ENCODE data around the gene LTF. TPM values are rescaled to one million over a fixed set of nuclear protein-coding genes. Genes with fewer than 3 reads are reported as not detected.

The LTF gene
- total RNA-seq, 4 donors from 2014 or later, result 0.14 to 3.3 TPM; not detected in 2

DNA sequence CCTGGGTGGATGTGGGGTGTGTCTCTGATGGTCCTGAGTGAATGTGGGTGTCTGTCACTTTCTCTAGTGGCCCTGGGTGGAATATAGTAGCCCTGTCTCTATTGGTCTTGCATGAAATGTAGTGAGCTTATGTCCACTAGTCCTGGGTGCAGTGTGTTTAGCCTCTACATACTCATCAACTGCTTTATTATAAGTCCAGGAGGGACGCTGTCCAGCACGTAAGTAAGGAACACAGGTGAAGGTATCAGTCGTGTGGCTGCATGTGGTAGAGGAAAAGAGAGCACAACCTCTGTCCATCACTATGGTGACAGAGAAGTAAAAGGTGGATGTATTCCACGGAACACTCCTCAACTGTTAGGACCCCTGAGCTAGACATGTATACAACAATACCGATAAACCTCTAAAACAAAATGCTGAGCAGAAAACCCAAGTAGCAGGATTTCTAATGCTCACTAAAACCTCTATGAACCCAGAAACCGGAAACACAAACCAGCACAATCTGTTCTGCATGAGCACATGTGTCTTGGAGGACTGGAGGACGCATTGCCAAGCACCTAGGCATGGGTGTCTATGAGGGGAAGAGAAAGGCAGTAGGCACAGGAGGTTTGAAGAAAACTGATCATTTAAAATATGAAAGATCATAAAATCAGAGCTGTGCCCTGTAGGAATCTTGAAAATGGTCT is 11.0 kb downstream of the LTF start:
- H3K36me3 ChIP-seq, result no peaks in the 10 kb centered on the region
- intact Hi-C loops (cut with DNase I; ENCODE audit: low total_unique reads), result no loop called here
- no peak for DNase-seq
- H3K27ac ChIP-seq, result no peak overlapping the region
- TF ChIP-seq EP300 (IDR thresholded peaks at IDR 0.05; ENCODE audit: low read depth) (no peak), POLR2AphosphoS5 (IDR thresholded peaks at IDR 0.05) (no peak), POLR2A (IDR thresholded peaks at IDR 0.05) (no peak)
- TF ChIP-seq, protein P1, sequence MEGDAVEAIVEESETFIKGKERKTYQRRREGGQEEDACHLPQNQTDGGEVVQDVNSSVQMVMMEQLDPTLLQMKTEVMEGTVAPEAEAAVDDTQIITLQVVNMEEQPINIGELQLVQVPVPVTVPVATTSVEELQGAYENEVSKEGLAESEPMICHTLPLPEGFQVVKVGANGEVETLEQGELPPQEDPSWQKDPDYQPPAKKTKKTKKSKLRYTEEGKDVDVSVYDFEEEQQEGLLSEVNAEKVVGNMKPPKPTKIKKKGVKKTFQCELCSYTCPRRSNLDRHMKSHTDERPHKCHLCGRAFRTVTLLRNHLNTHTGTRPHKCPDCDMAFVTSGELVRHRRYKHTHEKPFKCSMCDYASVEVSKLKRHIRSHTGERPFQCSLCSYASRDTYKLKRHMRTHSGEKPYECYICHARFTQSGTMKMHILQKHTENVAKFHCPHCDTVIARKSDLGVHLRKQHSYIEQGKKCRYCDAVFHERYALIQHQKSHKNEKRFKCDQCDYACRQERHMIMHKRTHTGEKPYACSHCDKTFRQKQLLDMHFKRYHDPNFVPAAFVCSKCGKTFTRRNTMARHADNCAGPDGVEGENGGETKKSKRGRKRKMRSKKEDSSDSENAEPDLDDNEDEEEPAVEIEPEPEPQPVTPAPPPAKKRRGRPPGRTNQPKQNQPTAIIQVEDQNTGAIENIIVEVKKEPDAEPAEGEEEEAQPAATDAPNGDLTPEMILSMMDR (IDR thresholded peaks at IDR 0.05), result no peak
- no peaks in the 10 kb centered on the region for H3K9me3 ChIP-seq
- 82 to 90% methylated on average over 5 to 6 of the region's 7 CpGs for WGBS, 2 donors (ENCODE audit: low coverage in 1 of 2)
- no peak overlapping the region for H3K4me3 ChIP-seq
- H3K27me3 ChIP-seq, result no peaks in the 10 kb centered on the region
- in situ Hi-C loops (cut with MboI; ENCODE audit: low pct_ligation_motif_present in 1 of 4, low pct_unique_long_range_greater_than_20kb in 1 of 4, low sequenced_read_pairs in 3 of 4), result no loop called here
- no peaks in the 10 kb centered on the region for H3K4me1 ChIP-seq

DNA sequence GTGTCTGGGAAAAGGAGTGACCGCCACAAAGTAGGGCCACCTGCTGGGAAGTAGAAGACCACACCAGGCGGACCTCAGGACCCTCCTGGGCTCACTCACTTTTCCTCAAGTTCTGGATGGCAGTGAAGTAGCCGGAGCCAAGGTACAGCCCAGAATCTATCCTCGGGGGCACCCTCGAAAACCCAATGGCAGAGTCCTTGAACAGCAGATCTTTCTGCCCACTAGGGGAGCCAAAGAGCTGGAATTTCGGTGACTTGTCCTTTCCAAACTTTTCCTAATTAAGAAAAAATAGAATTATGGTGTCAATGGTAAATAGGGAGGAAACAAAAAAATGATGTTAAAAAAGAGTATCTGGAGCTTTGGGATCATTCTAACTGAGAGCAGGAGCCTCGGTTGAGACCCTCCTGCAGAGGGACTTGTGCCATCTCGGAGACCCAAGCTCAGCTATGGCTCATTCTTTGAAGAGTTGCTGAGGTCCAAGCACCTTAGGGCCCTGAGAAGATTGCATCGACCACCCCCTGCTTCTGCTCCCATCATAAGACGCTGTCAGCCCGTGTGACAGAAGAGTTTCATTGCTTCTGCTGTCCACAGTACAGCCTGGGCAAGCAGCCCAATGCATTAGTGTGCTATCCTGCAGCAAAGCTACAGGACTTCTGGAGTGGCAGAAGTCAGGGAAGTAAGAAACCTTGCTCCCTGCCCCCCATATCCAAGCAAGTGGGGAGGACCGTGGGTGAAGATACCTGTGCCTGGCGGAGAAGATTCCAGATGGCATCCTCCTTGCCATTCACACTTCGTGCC is 14.8 kb downstream of the LTF start:
- H3K4me3 ChIP-seq, result no peak overlapping the region
- H3K27ac ChIP-seq, result no peak overlapping the region
- 74 to 76% methylated on average over 3 to 14 of the region's 14 CpGs for WGBS, 2 donors (ENCODE audit: low coverage in 1 of 2)
- H3K4me1 ChIP-seq, result no peaks in the 10 kb centered on the region
- DNase-seq, result no peak
- in situ Hi-C loops (cut with MboI; ENCODE audit: low pct_ligation_motif_present in 1 of 4, low pct_unique_long_range_greater_than_20kb in 1 of 4, low sequenced_read_pairs in 3 of 4) (loop anchor here in 2 of 4 donors (10.0 to 25.0 kb wide), 2 partner anchors 365 to 688 kb away; no protein-coding TSS in a partner anchor), intact Hi-C loops (cut with DNase I; ENCODE audit: low total_unique reads) (no loop called here)
- TF ChIP-seq, protein P1 (IDR thresholded peaks at IDR 0.05), result peak; percentile 29 to 58 (median 48)
- no peak for TF ChIP-seq POLR2AphosphoS5 (IDR thresholded peaks at IDR 0.05)
- no peaks in the 10 kb centered on the region for H3K36me3 ChIP-seq
- no peaks in the 10 kb centered on the region for H3K9me3 ChIP-seq
- no peaks in the 10 kb centered on the region for H3K27me3 ChIP-seq

DNA sequence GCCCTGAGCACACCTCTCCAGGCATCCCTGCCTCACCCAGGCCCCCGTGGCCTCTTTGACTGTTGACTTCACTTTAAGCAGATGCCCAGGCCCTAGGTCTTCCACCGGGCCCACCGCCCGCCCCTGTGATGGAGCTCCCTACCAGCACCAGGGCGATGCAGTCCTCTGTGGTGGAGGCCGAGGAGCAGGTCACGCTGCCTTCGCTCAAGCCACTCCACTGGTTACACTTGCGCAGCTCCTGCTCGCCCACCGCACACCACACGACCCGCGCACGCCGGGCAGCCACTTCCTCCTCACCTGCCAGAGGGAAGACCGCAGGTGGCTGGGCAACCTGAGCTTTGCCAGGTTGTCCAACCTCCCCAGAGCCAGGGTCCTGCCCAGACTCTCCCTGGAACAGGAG is 16.0 kb downstream of the LTF start:
- Histone ChIP-seq H3K36me3 (no peaks in the 10 kb centered on the region), H3K4me3 (no peak overlapping the region), H3K9me3 (no peaks in the 10 kb centered on the region), H3K4me1 (no peaks in the 10 kb centered on the region), H3K27ac (no peak overlapping the region), H3K27me3 (no peaks in the 10 kb centered on the region)
- in situ Hi-C loops (cut with MboI; ENCODE audit: low pct_ligation_motif_present in 1 of 4, low pct_unique_long_range_greater_than_20kb in 1 of 4, low sequenced_read_pairs in 3 of 4) (loop anchor here in 2 of 4 donors (10.0 to 25.0 kb wide), 2 partner anchors 364 to 686 kb away; no protein-coding TSS in a partner anchor), intact Hi-C loops (cut with DNase I; ENCODE audit: low total_unique reads) (no loop called here)
- TF ChIP-seq POLR2AphosphoS5 (IDR thresholded peaks at IDR 0.05) (no peak), EP300 (IDR thresholded peaks at IDR 0.05; ENCODE audit: low read depth) (no peak), POLR2A (IDR thresholded peaks at IDR 0.05) (no peak)
- TF ChIP-seq, protein P1 (IDR thresholded peaks at IDR 0.05), result no peak
- DNase-seq, result no peak
- 86% methylated on average over 17 of the region's 17 CpGs; no CpG with 5 or more reads in 1 of the 2 donors for WGBS, 2 donors (ENCODE audit: low coverage in 1 of 2)

DNA sequence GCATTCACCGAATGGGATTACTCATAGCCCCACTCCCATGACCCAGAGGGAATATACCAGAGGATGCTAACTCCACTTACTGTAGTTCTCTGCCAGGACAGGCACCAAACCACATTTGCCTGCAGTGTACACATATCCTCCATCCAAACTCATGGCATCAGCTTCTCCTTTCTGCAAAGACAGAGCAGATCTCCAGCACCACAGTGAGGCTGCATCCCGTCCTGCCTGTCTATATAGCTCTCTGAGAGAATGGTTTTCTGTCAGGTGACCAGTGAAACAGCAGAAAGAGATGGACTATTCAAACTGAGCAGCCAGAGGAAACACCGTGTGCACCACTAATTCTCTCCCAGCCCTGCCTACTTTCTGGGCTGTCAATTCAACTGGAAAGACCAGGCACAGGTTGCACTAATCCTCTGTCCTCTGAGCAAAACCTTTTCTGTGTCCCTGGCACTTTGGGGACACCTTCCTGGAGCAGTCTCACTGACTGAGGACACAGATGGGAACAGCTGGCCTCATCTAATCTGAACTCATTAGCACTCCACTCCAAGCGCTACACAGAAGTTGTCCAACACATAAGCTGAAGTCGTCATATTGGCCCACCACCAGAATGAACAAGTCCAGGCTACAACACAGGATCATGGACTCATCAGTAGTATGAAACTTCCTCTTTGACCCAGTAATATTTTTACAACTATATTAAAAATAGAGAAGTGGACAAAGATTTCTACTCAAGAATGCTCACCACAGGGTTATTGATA is 17.3 kb downstream of the LTF start:
- no peak for DNase-seq
- peaks cover 0 to 6% (median 2%) of the 10 kb centered on the region in 4 donors for H3K4me1 ChIP-seq
- no peaks in the 10 kb centered on the region for H3K9me3 ChIP-seq
- 71 to 86% methylated on average over 1 to 5 of the region's 5 CpGs for WGBS, 2 donors (ENCODE audit: low coverage in 1 of 2)
- TF ChIP-seq POLR2A (IDR thresholded peaks at IDR 0.05), result no peak
- TF ChIP-seq, protein P1 (IDR thresholded peaks at IDR 0.05), result no peak
- TF ChIP-seq POLR2AphosphoS5 (IDR thresholded peaks at IDR 0.05), result no peak
- TF ChIP-seq EP300 (IDR thresholded peaks at IDR 0.05; ENCODE audit: low read depth), result no peak
- no peak overlapping the region for H3K27ac ChIP-seq
- intact Hi-C loops (cut with DNase I; ENCODE audit: low total_unique reads) (no loop called here), in situ Hi-C loops (cut with MboI; ENCODE audit: low pct_ligation_motif_present in 1 of 4, low pct_unique_long_range_greater_than_20kb in 1 of 4, low sequenced_read_pairs in 3 of 4) (loop anchor here in 2 of 4 donors (10.0 to 25.0 kb wide), 2 partner anchors 363 to 685 kb away; no protein-coding TSS in a partner anchor)
- no peaks in the 10 kb centered on the region for H3K36me3 ChIP-seq
- H3K27me3 ChIP-seq, result no peaks in the 10 kb centered on the region
- no peak overlapping the region for H3K4me3 ChIP-seq
